Measurements from ENCODE around the gene ZNF791. TPM values are rescaled to one million over a fixed set of nuclear protein-coding genes. Genes with fewer than 3 reads are reported as not detected.

Gene ZNF791
- total and polyA plus RNA-seq, 2 experiments from 2014 or later: 12.2 to 15.3 TPM

GRCh38 chr19:12629215-12629614 is 18.5 kb downstream of the ZNF791 start (continued):
- TF ChIP-seq REST (IDR thresholded peaks at IDR 0.05; ENCODE audit: unreplicated experiment): no peak
- TF ChIP-seq STAT1 (IDR thresholded peaks at IDR 0.05; ENCODE audit: unreplicated experiment): no peak
- TF ChIP-seq EZH2 (IDR thresholded peaks at IDR 0.05; ENCODE audit: low read depth, unreplicated experiment): no peak
- TF ChIP-seq JUNB (IDR thresholded peaks at IDR 0.05; ENCODE audit: unreplicated experiment): no peak
- no peak for TF ChIP-seq ZNF331 (CRISPR knock-in tag; IDR thresholded peaks at IDR 0.05; ENCODE audit: low read depth)
- no peak for TF ChIP-seq ETS1 (IDR thresholded peaks at IDR 0.05)
- no peak for TF ChIP-seq CREB1 (CRISPR knock-in tag; IDR thresholded peaks at IDR 0.05; ENCODE audit: low read depth)
- no peak for TF ChIP-seq CTCF (conservative IDR thresholded peaks at IDR 0.05; ENCODE audit: low read depth in 2 of 2)
- TF ChIP-seq ZNF114 (CRISPR knock-in tag; IDR thresholded peaks at IDR 0.05): no peak

- H3K4me3 Mint-ChIP-seq: no peak overlapping the region
- ATAC-seq: no peak
- TF ChIP-seq NANOG (IDR thresholded peaks at IDR 0.05; ENCODE audit: borderline replicate concordance) (no peak), EZH2phosphoT487 (IDR thresholded peaks at IDR 0.05; ENCODE audit: unreplicated experiment) (no peak), ZNF331 (CRISPR knock-in tag; IDR thresholded peaks at IDR 0.05; ENCODE audit: low read depth) (no peak), ZNF114 (CRISPR knock-in tag; IDR thresholded peaks at IDR 0.05) (no peak), ETS1 (IDR thresholded peaks at IDR 0.05) (no peak), JUNB (IDR thresholded peaks at IDR 0.05; ENCODE audit: unreplicated experiment) (no peak), POLR2AphosphoS5 (IDR thresholded peaks at IDR 0.05; ENCODE audit: low read depth) (no peak), CTCF (conservative IDR thresholded peaks at IDR 0.05; ENCODE audit: low read depth in 2 of 2) (no peak), STAT1 (IDR thresholded peaks at IDR 0.05; ENCODE audit: unreplicated experiment) (no peak)
These were observed 25.9 kb downstream of the ZNF791 start for GRCh38 chr19:12636631-12637030.

More at GRCh38 chr19:12636631-12637030, 25.9 kb downstream of the ZNF791 start:
- Histone ChIP-seq H3K36me3 (ENCODE audit: insufficient read depth) (0 out of 2 replicates have a peak, but pooled peaks cover under 1% of the 10 kb centered on the region), H2AFZ (no peak overlapping the region), H3K79me2 (replicated peaks; ENCODE audit: insufficient read depth) (no peaks in the 10 kb centered on the region), H4K20me1 (replicated peaks; ENCODE audit: insufficient read depth) (no peaks in the 10 kb centered on the region), H3K4me3 (no peak overlapping the region), H3K27ac (ENCODE audit: low read depth) (no peak overlapping the region), H3K4me2 (no peak overlapping the region), H3K4me1 (ENCODE audit: insufficient read depth) (no peaks in the 10 kb centered on the region), H3F3A (replicated peaks; ENCODE audit: low read depth) (0 out of 2 replicates have a peak, but pooled peaks cover 5% of the 10 kb centered on the region), H3K27me3 (ENCODE audit: insufficient read depth) (no peaks in the 10 kb centered on the region), H3K9me2 (ENCODE audit: insufficient read depth) (no peaks in the 10 kb centered on the region; the same call in 1 of the 2 replicates)
- no peaks in the 10 kb centered on the region; the same call in 2 of the 3 replicates for H3K4me1 Mint-ChIP-seq
- no peak overlapping the region for H3K27ac Mint-ChIP-seq
- peaks cover 2% of the 10 kb centered on the region; the same call in 2 of the 3 replicates for H3K9me3 Mint-ChIP-seq
- no peak for DNase-seq (ENCODE audit: low spot score)
- peaks cover 6% of the 10 kb centered on the region for H3K36me3 Mint-ChIP-seq (ENCODE audit: low read depth)
- peaks cover 15% of the 10 kb centered on the region for H3K27me3 Mint-ChIP-seq (ENCODE audit: insufficient read depth, low read depth, poor library complexity)

Measured in GM23338 (cell line).